Measurements from ENCODE around the gene COL4A2. TPM values are rescaled to one million over a fixed set of nuclear protein-coding genes. Genes with fewer than 3 reads are reported as not detected.
"Not testable (repeated sequence)": the region's sequence is repeated elsewhere in the genome, so short reads cannot be mapped to it uniquely, and the experiment has no call there.

COL4A2 gene
- total RNA-seq, 6 donors from 2014 or later, result 169 to 458 (median 258) TPM

- Histone ChIP-seq H3K9me3 (no peaks in the 10 kb centered on the region), H3K4me3 (no peak overlapping the region), H3K27me3 (no peaks in the 10 kb centered on the region), H3K4me1 (no peaks in the 10 kb centered on the region), H3K27ac (no peak overlapping the region), H3K36me3 (peaks cover 0 to 98% (median 63%) of the 10 kb centered on the region in 4 donors)
- no peak for ATAC-seq (ENCODE audit: low FRiP score in 2 of 2)
- TF ChIP-seq POLR2AphosphoS5 (IDR thresholded peaks at IDR 0.05) (no peak), CTCF (IDR thresholded peaks at IDR 0.05) (no peak), POLR2A (IDR thresholded peaks at IDR 0.05) (no peak), EP300 (IDR thresholded peaks at IDR 0.05) (no peak)
- WGBS, 2 donors, result 83 to 94% methylated on average over 1 to 2 of the region's 2 CpGs
- DNase-seq, result no peak
Observed at GRCh38 chr13:110497003-110497402, 189.9 kb downstream of the COL4A2 start.

DNA sequence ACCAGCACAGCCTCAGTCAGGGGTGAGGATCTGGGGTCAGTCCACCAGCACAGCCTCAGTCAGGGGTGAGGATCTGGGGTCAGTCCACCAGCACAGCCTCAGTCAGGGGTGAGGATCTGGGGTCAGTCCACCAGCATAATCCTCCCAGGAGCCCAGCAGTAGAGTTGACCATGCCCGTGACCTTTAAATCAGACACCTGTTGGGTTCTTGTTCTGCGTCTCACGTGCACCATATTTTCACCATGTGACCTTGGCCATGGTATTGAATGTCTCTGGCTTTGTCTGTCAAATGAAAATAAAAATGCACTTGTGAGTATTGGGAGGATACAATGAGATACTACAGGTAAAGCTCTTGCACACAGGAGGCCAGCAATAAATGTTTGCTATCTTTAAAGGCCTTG is 190.8 kb downstream of the COL4A2 start:
- not testable (repeated sequence) for ATAC-seq (ENCODE audit: low FRiP score in 2 of 2)

GRCh38 chr13:110498327-110498726 is 191.2 kb downstream of the COL4A2 start:
- Histone ChIP-seq H3K4me3 (no peak overlapping the region), H3K9me3 (no peaks in the 10 kb centered on the region), H3K27me3 (no peaks in the 10 kb centered on the region), H3K4me1 (no peaks in the 10 kb centered on the region), H3K27ac (no peak overlapping the region), H3K36me3 (peaks cover 3 to 98% (median 61%) of the 10 kb centered on the region in 4 donors)
- ATAC-seq (ENCODE audit: low FRiP score in 2 of 2), result no peak
- no peak for DNase-seq
- no peak for TF ChIP-seq CTCF (IDR thresholded peaks at IDR 0.05)
- no peak for TF ChIP-seq POLR2A (IDR thresholded peaks at IDR 0.05)
- no peak for TF ChIP-seq POLR2AphosphoS5 (IDR thresholded peaks at IDR 0.05)
- no peak for TF ChIP-seq EP300 (IDR thresholded peaks at IDR 0.05)
- WGBS, 2 donors, result 82 to 85% methylated on average over 5 of the region's 5 CpGs

More for the DNA sequence above, 190.8 kb downstream of the COL4A2 start:
- not testable (repeated sequence) for H3K4me1 ChIP-seq, H3K4me3 ChIP-seq, H3K9me3 ChIP-seq, H3K27me3 ChIP-seq, H3K27ac ChIP-seq, DNase-seq
- 98 to 100% methylated on average over 2 to 3 of the region's 3 CpGs for WGBS, 2 donors
- H3K36me3 ChIP-seq, result peaks cover 3 to 98% (median 61%) of the 10 kb centered on the region in 4 donors

DNA sequence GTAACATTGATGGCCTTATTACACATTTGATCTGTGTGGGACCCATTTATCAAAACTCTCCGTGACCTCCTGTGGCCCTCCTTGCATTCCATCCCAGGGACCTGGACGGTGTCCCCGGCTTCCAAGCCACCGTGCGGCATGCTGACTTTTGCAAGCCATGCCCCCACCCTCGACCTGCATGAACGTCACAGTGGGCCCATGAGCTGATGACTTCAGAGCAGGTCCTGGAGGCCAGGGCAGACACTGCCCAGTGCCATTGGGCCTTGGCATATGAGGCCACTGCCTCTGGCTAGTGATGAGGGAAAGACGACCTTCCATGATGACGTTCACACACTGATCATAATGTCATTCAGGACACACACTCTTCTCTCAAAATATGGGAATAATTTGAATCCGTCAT is 191.7 kb downstream of the COL4A2 start:
- Histone ChIP-seq H3K27ac (no peak overlapping the region), H3K36me3 (peaks cover 3 to 98% (median 63%) of the 10 kb centered on the region in 4 donors), H3K4me1 (no peaks in the 10 kb centered on the region), H3K9me3 (no peaks in the 10 kb centered on the region), H3K4me3 (no peak overlapping the region), H3K27me3 (no peaks in the 10 kb centered on the region)
- ATAC-seq (ENCODE audit: low FRiP score in 2 of 2), result peak in 1 of 2 donors; percentile 7
- 80 to 91% methylated on average over 6 to 10 of the region's 10 CpGs for WGBS, 2 donors
- no peak for TF ChIP-seq CTCF (IDR thresholded peaks at IDR 0.05)
- TF ChIP-seq POLR2A (IDR thresholded peaks at IDR 0.05), result no peak
- DNase-seq, result no peak

DNA sequence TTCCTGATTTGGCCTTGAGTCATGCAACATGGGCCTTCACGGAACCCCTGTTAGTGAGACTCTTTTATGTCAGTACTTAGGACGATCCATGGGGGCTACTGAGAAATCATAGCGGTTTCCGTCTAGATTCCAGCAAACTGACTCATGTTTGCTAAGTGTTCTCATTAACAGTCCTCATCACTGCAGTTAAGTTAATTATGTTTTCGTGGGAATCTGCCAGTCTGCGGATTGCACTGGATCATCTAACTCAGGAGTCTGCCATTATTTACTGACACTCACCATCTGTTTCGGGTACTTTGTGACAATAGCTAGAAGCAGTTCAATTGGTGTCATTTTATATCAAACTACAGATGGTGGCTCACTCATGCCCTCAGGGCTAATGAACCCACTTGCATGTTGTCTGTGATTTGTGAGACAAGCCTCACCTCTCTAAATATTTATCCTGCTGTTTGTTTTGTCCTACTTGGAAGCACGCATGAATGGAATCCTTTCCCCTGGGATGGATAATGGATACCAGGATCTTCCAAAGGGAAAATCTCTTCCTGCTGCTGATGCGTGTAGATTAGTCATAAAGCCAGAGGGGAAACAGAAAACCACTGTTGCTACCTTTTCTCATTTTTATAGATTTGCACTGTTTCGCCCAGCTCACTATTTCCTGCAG is 192.7 kb downstream of the COL4A2 start:
- TF ChIP-seq EP300 (IDR thresholded peaks at IDR 0.05) (no peak), POLR2AphosphoS5 (IDR thresholded peaks at IDR 0.05) (no peak), POLR2A (IDR thresholded peaks at IDR 0.05) (no peak), CTCF (IDR thresholded peaks at IDR 0.05) (no peak)
- 89 to 90% methylated on average over 10 of the region's 10 CpGs for WGBS, 2 donors

More for the DNA sequence above, 192.7 kb downstream of the COL4A2 start:
- Histone ChIP-seq H3K27me3 (no peaks in the 10 kb centered on the region), H3K4me3 (no peak overlapping the region), H3K36me3 (peaks cover 3 to 98% (median 69%) of the 10 kb centered on the region in 4 donors), H3K4me1 (no peaks in the 10 kb centered on the region), H3K9me3 (no peaks in the 10 kb centered on the region), H3K27ac (no peak overlapping the region)
- DNase-seq (no peak), ATAC-seq (ENCODE audit: low FRiP score in 2 of 2) (no peak)
